Glutamatergic neuron (in vitro differentiated cells): ENCODE results near the gene PEPD. TPM values are rescaled to one million over a fixed set of nuclear protein-coding genes. Genes with fewer than 3 reads are reported as not detected.

Experiments
- DNase-seq: peaks from one replicate; pipeline ENCODE4 v3.0.0; 2022
- H3K27ac Mint-ChIP-seq: one replicate; pipeline ENCODE4 v1.8.0; 2020; ENCODE audit warnings: mild to moderate bottlenecking, mixed read lengths, inconsistent platforms; ENCODE audit not compliant: unreplicated experiment
- H3K27me3 Mint-ChIP-seq: one replicate; pipeline ENCODE4 v1.8.0; 2020; ENCODE audit warnings: mild to moderate bottlenecking, moderate library complexity, mixed read lengths, inconsistent platforms; ENCODE audit not compliant: unreplicated experiment
- H3K36me3 Mint-ChIP-seq: one replicate; pipeline ENCODE4 v1.8.0; 2020; ENCODE audit warnings: mild to moderate bottlenecking, mixed read lengths, inconsistent platforms; ENCODE audit not compliant: unreplicated experiment
- H3K4me1 Mint-ChIP-seq: one replicate; pipeline ENCODE4 v1.8.0; 2020; ENCODE audit warnings: mild to moderate bottlenecking, low read depth, mixed read lengths, inconsistent platforms; ENCODE audit not compliant: unreplicated experiment
- H3K4me3 Mint-ChIP-seq: one replicate; pipeline ENCODE4 v1.8.0; 2020; ENCODE audit warnings: mild to moderate bottlenecking, mixed read lengths, inconsistent platforms; ENCODE audit not compliant: unreplicated experiment
- H3K9me3 Mint-ChIP-seq: one replicate; pipeline ENCODE4 v1.8.0; 2020; ENCODE audit warnings: mild to moderate bottlenecking, moderate library complexity, mixed read lengths, inconsistent platforms; ENCODE audit not compliant: unreplicated experiment
- CTCF ChIP-seq: fragments of 200-600 bp; sonication (generic); IDR thresholded peaks from one replicate; pipeline ENCODE4 v1.5.0; 2021; ENCODE audit not compliant: partially characterized antibody, unreplicated experiment
- total RNA-seq: library from RNA; stranded (reverse); fragmentation: NEBNext Ultra II Directional; extraction: Animal tissue kit (Norgen Biotek cat#: 25700); gene quantifications from one replicate; pipeline ENCODE4 v1.2.1, GENCODE V29; 2021; ENCODE audit not compliant: unreplicated experiment

The PEPD gene
- total RNA-seq, 1 donor from 2014 or later, result 93.3 TPM

DNA sequence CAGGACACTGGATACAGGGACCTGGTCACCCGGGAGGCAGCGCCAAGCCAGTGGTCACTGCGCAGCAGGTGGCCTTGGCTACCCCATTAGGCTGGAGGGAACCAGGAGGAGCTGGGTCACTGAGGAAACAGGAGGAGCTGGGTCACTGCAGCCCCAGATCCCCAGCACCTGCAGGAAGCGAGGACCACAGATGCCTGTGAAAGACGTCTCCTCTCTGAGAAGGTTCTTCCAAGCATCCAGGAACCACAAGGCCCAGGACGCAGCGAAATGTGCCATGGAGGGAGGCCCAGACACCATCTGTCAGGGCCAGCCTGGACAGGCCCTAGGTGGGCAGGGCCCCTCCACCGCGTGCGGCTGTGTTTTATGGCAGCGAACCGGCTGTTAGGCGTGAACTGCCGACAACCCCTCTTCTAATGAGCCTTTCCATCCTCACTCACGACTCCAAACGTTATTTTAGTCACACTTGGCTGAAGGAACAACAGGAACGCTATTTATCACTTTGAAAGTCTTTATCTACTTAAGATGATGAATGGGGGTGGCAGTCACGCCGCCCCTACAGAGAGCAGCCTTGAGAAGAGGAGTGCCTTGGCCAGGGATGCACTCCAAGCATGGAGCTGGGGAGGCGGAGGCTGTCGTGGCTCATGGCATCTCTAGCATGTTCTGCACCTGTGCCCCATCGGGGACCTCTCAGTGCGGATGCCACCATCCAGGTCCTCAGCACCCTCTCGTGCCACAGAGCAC, 94.8 kb downstream of the PEPD start:
- peaks cover 5% of the 10 kb centered on the region for H3K27me3 Mint-ChIP-seq
- peak; percentile 8 for DNase-seq
- H3K9me3 Mint-ChIP-seq, result peaks cover 9% of the 10 kb centered on the region
- H3K27ac Mint-ChIP-seq, result no peak overlapping the region
- H3K36me3 Mint-ChIP-seq, result peaks cover 4% of the 10 kb centered on the region
- no peak overlapping the region for H3K4me3 Mint-ChIP-seq
- no peak for TF ChIP-seq CTCF
- H3K4me1 Mint-ChIP-seq, result peaks cover 34% of the 10 kb centered on the region

- Mint-ChIP-seq H3K4me3 (no peak overlapping the region), H3K36me3 (peaks cover 4% of the 10 kb centered on the region), H3K4me1 (peaks cover 23% of the 10 kb centered on the region), H3K27me3 (peaks cover 2% of the 10 kb centered on the region), H3K27ac (no peak overlapping the region), H3K9me3 (peaks cover 10% of the 10 kb centered on the region)
- no peak for TF ChIP-seq CTCF
- DNase-seq, result no peak
These were observed 97.4 kb downstream of the PEPD start for GRCh38 chr19:33424181-33424580.

DNA sequence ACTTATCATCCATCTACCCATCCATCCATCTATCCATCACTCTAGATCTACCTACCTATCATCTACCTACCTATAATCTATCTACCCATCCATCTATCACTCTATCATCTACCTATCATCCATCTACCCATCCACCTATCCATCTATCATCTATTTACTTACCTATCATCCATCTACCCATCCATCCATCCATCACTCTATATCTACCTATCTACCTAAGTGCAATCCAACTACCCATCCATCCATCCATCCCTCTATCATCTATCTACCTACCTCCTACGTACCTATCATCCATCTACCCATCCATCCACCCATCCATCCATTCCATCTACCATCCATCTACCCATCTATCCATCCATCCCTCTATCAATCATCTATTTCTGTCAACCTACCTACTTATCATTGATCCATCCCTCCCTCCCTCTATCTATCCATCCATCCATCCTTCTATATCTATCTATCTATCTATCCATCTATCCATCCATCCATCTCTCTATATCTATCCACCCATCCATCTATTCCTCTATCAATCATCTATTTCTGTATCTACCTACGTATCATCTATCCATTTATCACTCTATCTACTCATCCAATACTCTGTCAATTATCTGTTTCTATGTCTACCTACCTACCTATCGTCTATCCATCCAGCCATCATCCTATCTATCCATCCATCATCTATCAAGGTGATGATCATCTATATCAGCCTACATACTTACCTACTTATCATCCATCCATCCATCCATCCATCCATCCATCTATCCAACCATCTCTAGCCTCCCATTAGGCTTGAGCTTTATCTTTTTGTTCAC, 99.0 kb downstream of the PEPD start:
- Mint-ChIP-seq H3K4me3 (no peak overlapping the region), H3K36me3 (peaks cover 4% of the 10 kb centered on the region), H3K27ac (no peak overlapping the region), H3K27me3 (peaks cover 2% of the 10 kb centered on the region), H3K9me3 (peaks cover 6% of the 10 kb centered on the region), H3K4me1 (peaks cover 14% of the 10 kb centered on the region)
- no peak for TF ChIP-seq CTCF
- DNase-seq, result no peak

- TF ChIP-seq CTCF, result no peak
- Mint-ChIP-seq H3K27ac (no peak overlapping the region), H3K27me3 (peaks cover 4% of the 10 kb centered on the region), H3K36me3 (peaks cover 4% of the 10 kb centered on the region), H3K9me3 (peaks cover 9% of the 10 kb centered on the region), H3K4me3 (no peak overlapping the region), H3K4me1 (peaks cover 17% of the 10 kb centered on the region)
- DNase-seq, result no peak
These were observed 100.2 kb downstream of the PEPD start for GRCh38 chr19:33421368-33421767.

DNA sequence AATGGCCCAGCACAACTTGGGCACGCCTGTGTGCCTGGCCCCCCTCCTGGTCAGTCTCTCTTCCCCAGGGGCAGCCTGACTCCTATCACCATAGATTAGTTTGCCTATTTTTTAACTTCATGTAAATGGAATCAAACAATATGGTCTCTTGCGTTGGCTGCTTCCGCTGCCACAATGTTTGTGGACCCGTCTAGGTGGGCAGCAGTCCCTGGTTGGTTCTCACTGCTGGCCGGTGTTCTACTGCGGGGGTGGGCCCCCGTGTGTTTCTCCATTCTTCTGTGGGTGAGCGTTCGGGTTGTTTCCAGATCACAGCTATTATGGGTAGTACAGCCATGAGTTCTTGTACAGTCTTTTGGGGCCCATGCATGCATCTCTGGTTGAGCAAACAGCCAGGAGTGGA, 100.8 kb downstream of the PEPD start:
- no peak overlapping the region for H3K4me3 Mint-ChIP-seq
- H3K36me3 Mint-ChIP-seq, result peaks cover 4% of the 10 kb centered on the region
- TF ChIP-seq CTCF, result no peak
- H3K4me1 Mint-ChIP-seq, result peaks cover 18% of the 10 kb centered on the region
- DNase-seq, result no peak
- peaks cover 10% of the 10 kb centered on the region for H3K9me3 Mint-ChIP-seq
- no peak overlapping the region for H3K27ac Mint-ChIP-seq
- peaks cover 6% of the 10 kb centered on the region for H3K27me3 Mint-ChIP-seq
